Metanephros (tissue), 2 donors: Measurements from ENCODE around the gene CYP3A5. TPM values are rescaled to one million over a fixed set of nuclear protein-coding genes. Genes with fewer than 3 reads are reported as not detected.

Source experiments
- small RNA-seq: library from RNA; depleted of rRNA; stranded (forward); fragments of <200 nt; gene quantifications from one replicate; pipeline ENCODE3, GENCODE V24; 2014; ENCODE audit warnings: low replicate concordance
- total RNA-seq: library from RNA; depleted of rRNA; stranded (reverse); fragments of >200 nt; gene quantifications from one replicate; pipeline ENCODE4 v1.2.3, GENCODE V29; 2014

CYP3A5 gene
- total RNA-seq: 1.6 TPM

GRCh38 chr7:99679400-99680191 lies at the start of gene CYP3A5:
TSS of gene CYP3A5 (minus strand) at chr7:99679996. CDS start at chr7:99679896, 100 bp downstream.

GRCh38 chr7:99616359-99617191 lies 63.2 kb downstream of the CYP3A5 start, which contains the start of gene ZSCAN25:
TSS of gene ZSCAN25 (plus strand) at chr7:99616946. CDS start at chr7:99619607, 2,661 bp downstream.

Small RNA genes within 50 kb of the gene (small RNA-seq; reads per million reads assigned to genes)
- not detected for gene CYP3A51P
- gene CYP3A7-CYP3A51P: not detected

Other genes with a start within 250 kb of the CYP3A5 start
- gene PTCD1, start 241.2 kb downstream of the CYP3A5 start, total RNA-seq: 14.2 TPM
- 26.9 TPM for gene CPSF4, start 241.1 kb downstream of the CYP3A5 start, total RNA-seq
- 277 TPM for gene ATP5MF, start 213.8 kb downstream of the CYP3A5 start, total RNA-seq
- gene ZNF789, start 207.1 kb downstream of the CYP3A5 start, total RNA-seq: 19.8 TPM
- 30.5 TPM for gene ZNF394, start 179.7 kb downstream of the CYP3A5 start, total RNA-seq
- gene ZKSCAN5, start 175.3 kb downstream of the CYP3A5 start, total RNA-seq: 10.4 TPM
- gene FAM200A, start 127.9 kb downstream of the CYP3A5 start, total RNA-seq: 9.6 TPM
- gene ZNF655, start 121.4 kb downstream of the CYP3A5 start, total RNA-seq: 101 TPM
- 1.6 TPM for gene TMEM225B, start 81.7 kb downstream of the CYP3A5 start, total RNA-seq
- 20.3 TPM for gene ZSCAN25, start 63.0 kb downstream of the CYP3A5 start, total RNA-seq
- gene CYP3A7, start 55.2 kb upstream of the CYP3A5 start, total RNA-seq: 0.35 TPM
- not detected for gene CYP3A4, start 104.2 kb upstream of the CYP3A5 start, total RNA-seq
- gene CYP3A43, start 148.0 kb upstream of the CYP3A5 start, total RNA-seq: not detected
- gene OR2AE1, start 197.0 kb upstream of the CYP3A5 start, total RNA-seq: not detected
- 28.1 TPM for gene TRIM4, start 239.5 kb upstream of the CYP3A5 start, total RNA-seq
- gene GJC3, start 249.6 kb upstream of the CYP3A5 start, total RNA-seq: 0.23 TPM